Measurements from ENCODE around the gene PXMP4. TPM values are rescaled to one million over a fixed set of nuclear protein-coding genes. Genes with fewer than 3 reads are reported as not detected.

PXMP4 gene
- total RNA-seq, 1 experiment from 2014 or later = 3.3 TPM

DNA sequence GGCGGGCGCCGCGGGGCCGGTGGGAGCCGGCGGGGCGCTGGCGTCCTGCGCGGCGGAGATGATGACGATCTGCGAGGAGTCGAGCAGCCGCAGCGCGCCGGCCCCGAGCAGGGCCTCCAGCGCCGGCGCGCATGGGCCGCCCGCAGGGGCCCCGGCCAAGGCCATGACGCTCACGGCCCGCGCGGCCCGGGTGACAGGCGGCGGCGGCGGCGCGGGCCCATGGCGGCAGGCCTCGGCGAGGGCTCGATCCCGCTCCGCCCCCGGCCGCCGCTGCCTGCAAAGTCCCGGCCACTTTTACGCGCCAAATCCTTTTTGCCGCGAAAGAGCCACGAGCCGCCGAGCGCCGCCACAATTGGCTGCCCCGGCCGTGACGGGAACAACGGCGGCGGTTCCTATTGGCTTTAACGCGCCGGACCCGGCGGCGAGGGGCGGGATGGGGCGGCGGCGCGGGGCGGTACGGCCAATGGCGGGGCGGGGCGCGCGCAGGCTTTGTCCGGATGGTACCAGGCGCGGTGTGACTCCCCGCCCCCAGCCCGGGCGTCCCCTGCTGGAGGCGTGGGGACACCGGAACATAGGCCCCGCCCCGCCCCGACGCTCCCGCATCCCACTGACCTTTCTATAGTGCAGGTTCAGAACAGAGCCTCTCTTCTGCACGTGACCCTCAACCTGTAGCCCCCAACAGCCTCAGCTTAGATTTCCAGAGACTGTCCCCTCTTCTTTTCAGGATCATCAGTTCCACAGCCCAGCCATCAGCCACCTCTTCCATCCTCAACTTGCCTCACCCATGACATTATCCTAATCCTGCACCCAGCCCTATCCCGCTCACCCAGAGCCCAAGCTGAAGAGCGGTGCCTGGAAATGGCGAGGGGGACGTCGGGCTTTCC lies 33.8 kb downstream of the PXMP4 start, which contains the start of gene E2F1 (continued):
- TF ChIP-seq, protein P1, sequence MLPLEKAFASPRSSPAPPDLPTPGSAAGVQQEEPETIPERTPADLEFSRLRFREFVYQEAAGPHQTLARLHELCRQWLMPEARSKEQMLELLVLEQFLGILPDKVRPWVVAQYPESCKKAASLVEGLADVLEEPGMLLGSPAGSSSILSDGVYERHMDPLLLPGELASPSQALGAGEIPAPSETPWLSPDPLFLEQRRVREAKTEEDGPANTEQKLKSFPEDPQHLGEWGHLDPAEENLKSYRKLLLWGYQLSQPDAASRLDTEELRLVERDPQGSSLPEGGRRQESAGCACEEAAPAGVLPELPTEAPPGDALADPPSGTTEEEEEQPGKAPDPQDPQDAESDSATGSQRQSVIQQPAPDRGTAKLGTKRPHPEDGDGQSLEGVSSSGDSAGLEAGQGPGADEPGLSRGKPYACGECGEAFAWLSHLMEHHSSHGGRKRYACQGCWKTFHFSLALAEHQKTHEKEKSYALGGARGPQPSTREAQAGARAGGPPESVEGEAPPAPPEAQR (CRISPR knock-in tag; IDR thresholded peaks at IDR 0.05) = no peak
- TF ChIP-seq, protein P2, sequence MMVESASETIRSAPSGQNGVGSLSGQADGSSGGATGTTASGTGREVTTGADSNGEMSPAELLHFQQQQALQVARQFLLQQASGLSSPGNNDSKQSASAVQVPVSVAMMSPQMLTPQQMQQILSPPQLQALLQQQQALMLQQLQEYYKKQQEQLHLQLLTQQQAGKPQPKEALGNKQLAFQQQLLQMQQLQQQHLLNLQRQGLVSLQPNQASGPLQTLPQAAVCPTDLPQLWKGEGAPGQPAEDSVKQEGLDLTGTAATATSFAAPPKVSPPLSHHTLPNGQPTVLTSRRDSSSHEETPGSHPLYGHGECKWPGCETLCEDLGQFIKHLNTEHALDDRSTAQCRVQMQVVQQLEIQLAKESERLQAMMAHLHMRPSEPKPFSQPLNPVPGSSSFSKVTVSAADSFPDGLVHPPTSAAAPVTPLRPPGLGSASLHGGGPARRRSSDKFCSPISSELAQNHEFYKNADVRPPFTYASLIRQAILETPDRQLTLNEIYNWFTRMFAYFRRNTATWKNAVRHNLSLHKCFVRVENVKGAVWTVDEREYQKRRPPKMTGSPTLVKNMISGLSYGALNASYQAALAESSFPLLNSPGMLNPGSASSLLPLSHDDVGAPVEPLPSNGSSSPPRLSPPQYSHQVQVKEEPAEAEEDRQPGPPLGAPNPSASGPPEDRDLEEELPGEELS (CRISPR knock-in tag; IDR thresholded peaks at IDR 0.05) = 0 out of 2 replicates have a peak, but pooled peaks have one; percentile 43
- TF ChIP-seq ZNF423 (CRISPR knock-in tag; IDR thresholded peaks at IDR 0.05) (no peak), JAZF1 (CRISPR knock-in tag; IDR thresholded peaks at IDR 0.05) (no peak), NR3C1 (CRISPR knock-in tag; conservative IDR thresholded peaks at IDR 0.05; ENCODE audit: low read depth) (no peak), JUN (CRISPR knock-in tag; IDR thresholded peaks at IDR 0.05) (no peak; the same call in 1 of the 2 replicates), GABPB1 (CRISPR knock-in tag; IDR thresholded peaks at IDR 0.05) (peak; percentile 83), MYBL2 (CRISPR knock-in tag; IDR thresholded peaks at IDR 0.05) (peak; percentile 63; the same call in 1 of the 2 replicates), ETV6 (CRISPR knock-in tag; IDR thresholded peaks at IDR 0.05) (peak; percentile 73), ZBTB21 (CRISPR knock-in tag; IDR thresholded peaks at IDR 0.05; ENCODE audit: borderline replicate concordance) (no peak), FOXK1 (CRISPR knock-in tag; IDR thresholded peaks at IDR 0.05) (peak; percentile 81), CREB1 (CRISPR knock-in tag; IDR thresholded peaks at IDR 0.05) (no peak)
- TF ChIP-seq, protein P3, sequence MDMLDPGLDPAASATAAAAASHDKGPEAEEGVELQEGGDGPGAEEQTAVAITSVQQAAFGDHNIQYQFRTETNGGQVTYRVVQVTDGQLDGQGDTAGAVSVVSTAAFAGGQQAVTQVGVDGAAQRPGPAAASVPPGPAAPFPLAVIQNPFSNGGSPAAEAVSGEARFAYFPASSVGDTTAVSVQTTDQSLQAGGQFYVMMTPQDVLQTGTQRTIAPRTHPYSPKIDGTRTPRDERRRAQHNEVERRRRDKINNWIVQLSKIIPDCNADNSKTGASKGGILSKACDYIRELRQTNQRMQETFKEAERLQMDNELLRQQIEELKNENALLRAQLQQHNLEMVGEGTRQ (CRISPR knock-in tag; IDR thresholded peaks at IDR 0.05) = peak; percentile 81
- TF ChIP-seq, protein P4, sequence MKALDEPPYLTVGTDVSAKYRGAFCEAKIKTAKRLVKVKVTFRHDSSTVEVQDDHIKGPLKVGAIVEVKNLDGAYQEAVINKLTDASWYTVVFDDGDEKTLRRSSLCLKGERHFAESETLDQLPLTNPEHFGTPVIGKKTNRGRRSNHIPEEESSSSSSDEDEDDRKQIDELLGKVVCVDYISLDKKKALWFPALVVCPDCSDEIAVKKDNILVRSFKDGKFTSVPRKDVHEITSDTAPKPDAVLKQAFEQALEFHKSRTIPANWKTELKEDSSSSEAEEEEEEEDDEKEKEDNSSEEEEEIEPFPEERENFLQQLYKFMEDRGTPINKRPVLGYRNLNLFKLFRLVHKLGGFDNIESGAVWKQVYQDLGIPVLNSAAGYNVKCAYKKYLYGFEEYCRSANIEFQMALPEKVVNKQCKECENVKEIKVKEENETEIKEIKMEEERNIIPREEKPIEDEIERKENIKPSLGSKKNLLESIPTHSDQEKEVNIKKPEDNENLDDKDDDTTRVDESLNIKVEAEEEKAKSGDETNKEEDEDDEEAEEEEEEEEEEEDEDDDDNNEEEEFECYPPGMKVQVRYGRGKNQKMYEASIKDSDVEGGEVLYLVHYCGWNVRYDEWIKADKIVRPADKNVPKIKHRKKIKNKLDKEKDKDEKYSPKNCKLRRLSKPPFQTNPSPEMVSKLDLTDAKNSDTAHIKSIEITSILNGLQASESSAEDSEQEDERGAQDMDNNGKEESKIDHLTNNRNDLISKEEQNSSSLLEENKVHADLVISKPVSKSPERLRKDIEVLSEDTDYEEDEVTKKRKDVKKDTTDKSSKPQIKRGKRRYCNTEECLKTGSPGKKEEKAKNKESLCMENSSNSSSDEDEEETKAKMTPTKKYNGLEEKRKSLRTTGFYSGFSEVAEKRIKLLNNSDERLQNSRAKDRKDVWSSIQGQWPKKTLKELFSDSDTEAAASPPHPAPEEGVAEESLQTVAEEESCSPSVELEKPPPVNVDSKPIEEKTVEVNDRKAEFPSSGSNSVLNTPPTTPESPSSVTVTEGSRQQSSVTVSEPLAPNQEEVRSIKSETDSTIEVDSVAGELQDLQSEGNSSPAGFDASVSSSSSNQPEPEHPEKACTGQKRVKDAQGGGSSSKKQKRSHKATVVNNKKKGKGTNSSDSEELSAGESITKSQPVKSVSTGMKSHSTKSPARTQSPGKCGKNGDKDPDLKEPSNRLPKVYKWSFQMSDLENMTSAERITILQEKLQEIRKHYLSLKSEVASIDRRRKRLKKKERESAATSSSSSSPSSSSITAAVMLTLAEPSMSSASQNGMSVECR (CRISPR knock-in tag; IDR thresholded peaks at IDR 0.05; ENCODE audit: borderline replicate concordance) = peak; percentile 74; the same call in 1 of the 2 replicates
- TF ChIP-seq, protein P5, sequence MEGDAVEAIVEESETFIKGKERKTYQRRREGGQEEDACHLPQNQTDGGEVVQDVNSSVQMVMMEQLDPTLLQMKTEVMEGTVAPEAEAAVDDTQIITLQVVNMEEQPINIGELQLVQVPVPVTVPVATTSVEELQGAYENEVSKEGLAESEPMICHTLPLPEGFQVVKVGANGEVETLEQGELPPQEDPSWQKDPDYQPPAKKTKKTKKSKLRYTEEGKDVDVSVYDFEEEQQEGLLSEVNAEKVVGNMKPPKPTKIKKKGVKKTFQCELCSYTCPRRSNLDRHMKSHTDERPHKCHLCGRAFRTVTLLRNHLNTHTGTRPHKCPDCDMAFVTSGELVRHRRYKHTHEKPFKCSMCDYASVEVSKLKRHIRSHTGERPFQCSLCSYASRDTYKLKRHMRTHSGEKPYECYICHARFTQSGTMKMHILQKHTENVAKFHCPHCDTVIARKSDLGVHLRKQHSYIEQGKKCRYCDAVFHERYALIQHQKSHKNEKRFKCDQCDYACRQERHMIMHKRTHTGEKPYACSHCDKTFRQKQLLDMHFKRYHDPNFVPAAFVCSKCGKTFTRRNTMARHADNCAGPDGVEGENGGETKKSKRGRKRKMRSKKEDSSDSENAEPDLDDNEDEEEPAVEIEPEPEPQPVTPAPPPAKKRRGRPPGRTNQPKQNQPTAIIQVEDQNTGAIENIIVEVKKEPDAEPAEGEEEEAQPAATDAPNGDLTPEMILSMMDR (IDR thresholded peaks at IDR 0.05) = no peak
- TF ChIP-seq, protein P6, sequence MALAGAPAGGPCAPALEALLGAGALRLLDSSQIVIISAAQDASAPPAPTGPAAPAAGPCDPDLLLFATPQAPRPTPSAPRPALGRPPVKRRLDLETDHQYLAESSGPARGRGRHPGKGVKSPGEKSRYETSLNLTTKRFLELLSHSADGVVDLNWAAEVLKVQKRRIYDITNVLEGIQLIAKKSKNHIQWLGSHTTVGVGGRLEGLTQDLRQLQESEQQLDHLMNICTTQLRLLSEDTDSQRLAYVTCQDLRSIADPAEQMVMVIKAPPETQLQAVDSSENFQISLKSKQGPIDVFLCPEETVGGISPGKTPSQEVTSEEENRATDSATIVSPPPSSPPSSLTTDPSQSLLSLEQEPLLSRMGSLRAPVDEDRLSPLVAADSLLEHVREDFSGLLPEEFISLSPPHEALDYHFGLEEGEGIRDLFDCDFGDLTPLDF (CRISPR knock-in tag; IDR thresholded peaks at IDR 0.05) = peak; percentile 52; the same call in 1 of the 2 replicates
- TF ChIP-seq, protein P7, sequence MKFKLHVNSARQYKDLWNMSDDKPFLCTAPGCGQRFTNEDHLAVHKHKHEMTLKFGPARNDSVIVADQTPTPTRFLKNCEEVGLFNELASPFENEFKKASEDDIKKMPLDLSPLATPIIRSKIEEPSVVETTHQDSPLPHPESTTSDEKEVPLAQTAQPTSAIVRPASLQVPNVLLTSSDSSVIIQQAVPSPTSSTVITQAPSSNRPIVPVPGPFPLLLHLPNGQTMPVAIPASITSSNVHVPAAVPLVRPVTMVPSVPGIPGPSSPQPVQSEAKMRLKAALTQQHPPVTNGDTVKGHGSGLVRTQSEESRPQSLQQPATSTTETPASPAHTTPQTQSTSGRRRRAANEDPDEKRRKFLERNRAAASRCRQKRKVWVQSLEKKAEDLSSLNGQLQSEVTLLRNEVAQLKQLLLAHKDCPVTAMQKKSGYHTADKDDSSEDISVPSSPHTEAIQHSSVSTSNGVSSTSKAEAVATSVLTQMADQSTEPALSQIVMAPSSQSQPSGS (CRISPR knock-in tag; IDR thresholded peaks at IDR 0.05; ENCODE audit: borderline replicate concordance, low read depth) = no peak
- TF ChIP-seq, protein P8, sequence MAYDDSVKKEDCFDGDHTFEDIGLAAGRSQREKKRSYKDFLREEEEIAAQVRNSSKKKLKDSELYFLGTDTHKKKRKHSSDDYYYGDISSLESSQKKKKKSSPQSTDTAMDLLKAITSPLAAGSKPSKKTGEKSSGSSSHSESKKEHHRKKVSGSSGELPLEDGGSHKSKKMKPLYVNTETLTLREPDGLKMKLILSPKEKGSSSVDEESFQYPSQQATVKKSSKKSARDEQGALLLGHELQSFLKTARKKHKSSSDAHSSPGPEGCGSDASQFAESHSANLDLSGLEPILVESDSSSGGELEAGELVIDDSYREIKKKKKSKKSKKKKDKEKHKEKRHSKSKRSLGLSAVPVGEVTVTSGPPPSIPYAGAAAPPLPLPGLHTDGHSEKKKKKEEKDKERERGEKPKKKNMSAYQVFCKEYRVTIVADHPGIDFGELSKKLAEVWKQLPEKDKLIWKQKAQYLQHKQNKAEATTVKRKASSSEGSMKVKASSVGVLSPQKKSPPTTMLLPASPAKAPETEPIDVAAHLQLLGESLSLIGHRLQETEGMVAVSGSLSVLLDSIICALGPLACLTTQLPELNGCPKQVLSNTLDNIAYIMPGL (CRISPR knock-in tag; IDR thresholded peaks at IDR 0.05) = 0 out of 2 replicates have a peak, but pooled peaks have one; percentile 38
- TF ChIP-seq, protein P9, sequence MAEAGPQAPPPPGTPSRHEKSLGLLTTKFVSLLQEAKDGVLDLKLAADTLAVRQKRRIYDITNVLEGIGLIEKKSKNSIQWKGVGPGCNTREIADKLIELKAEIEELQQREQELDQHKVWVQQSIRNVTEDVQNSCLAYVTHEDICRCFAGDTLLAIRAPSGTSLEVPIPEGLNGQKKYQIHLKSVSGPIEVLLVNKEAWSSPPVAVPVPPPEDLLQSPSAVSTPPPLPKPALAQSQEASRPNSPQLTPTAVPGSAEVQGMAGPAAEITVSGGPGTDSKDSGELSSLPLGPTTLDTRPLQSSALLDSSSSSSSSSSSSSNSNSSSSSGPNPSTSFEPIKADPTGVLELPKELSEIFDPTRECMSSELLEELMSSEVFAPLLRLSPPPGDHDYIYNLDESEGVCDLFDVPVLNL (CRISPR knock-in tag; IDR thresholded peaks at IDR 0.05; ENCODE audit: borderline replicate concordance, low read depth) = peak; percentile 72; the same call in 1 of the 2 replicates

All from WTC11 (cell line).